Gastroesophageal sphincter (tissue), 3 donors: ENCODE measurements around the gene SEC11C.

Experiments
- EP300 ChIP-seq: sonication (generic); formaldehyde crosslinking; IDR thresholded peaks from one replicate; pipeline ENCODE4 v1.6.1; 2017; ENCODE audit warnings: antibody characterized with exemption, mild to moderate bottlenecking
- POLR2A ChIP-seq, 2 donors: fragments of 450-650 bp; IDR thresholded peaks; one replicate each; pipeline ENCODE4 v1.6.1; 2017; ENCODE audit warnings: antibody characterized with exemption in 2 of 2, mild to moderate bottlenecking in 2 of 2, moderate library complexity in 1 of 2
- POLR2AphosphoS5 ChIP-seq: sonication (generic); formaldehyde crosslinking; IDR thresholded peaks from one replicate; pipeline ENCODE4 v1.6.1; 2017; ENCODE audit warnings: antibody characterized with exemption
- TF ChIP-seq, protein P1 (sequence below), 4 experiments: fragments of 200-600 bp in 2 of 4; fragments of 450-650 bp in 2 of 4; sonication (generic) in 1 of 4; IDR thresholded peaks; one replicate each; pipeline ENCODE4 v1.5.1; 2017 to 2019; ENCODE audit warnings: antibody characterized with exemption in 4 of 4, mild to moderate bottlenecking in 2 of 4, moderate library complexity in 2 of 4

DNA sequence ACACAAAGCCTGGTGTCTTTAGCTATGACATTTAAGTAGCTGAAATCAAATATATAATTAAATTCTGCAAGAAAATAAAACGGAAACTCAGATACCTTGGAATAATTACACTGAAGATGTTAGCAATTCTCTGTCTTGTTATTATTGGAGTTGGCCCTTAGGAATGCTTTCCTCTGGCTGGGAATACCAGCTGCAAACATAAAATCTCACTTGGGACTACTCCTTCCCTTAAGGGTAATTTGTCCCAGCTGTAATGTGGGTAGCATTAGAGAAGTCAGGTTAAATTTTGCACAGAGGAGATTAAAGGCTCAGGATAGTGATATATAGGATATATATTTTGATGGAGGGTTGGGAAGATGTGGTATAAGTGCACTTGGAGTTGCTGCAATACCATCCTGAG is 43.0 kb downstream of the SEC11C start:
- TF ChIP-seq POLR2A (IDR thresholded peaks at IDR 0.05) (no peak), POLR2AphosphoS5 (no peak), EP300 (no peak)
- TF ChIP-seq, protein P1, sequence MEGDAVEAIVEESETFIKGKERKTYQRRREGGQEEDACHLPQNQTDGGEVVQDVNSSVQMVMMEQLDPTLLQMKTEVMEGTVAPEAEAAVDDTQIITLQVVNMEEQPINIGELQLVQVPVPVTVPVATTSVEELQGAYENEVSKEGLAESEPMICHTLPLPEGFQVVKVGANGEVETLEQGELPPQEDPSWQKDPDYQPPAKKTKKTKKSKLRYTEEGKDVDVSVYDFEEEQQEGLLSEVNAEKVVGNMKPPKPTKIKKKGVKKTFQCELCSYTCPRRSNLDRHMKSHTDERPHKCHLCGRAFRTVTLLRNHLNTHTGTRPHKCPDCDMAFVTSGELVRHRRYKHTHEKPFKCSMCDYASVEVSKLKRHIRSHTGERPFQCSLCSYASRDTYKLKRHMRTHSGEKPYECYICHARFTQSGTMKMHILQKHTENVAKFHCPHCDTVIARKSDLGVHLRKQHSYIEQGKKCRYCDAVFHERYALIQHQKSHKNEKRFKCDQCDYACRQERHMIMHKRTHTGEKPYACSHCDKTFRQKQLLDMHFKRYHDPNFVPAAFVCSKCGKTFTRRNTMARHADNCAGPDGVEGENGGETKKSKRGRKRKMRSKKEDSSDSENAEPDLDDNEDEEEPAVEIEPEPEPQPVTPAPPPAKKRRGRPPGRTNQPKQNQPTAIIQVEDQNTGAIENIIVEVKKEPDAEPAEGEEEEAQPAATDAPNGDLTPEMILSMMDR (IDR thresholded peaks at IDR 0.05) = no peak
